Stimulated activated CD4-positive, alpha-beta T cell treated with anti-CD3 and anti-CD28 coated beads, Interleukin-4, amount 100 ng/mL, for 48 hours (primary cell): ENCODE results near the gene C16orf87.

Source experiments
- DNase-seq, 2 donors: peaks; one replicate each; pipeline ENCODE4 v3.0.0-alpha.2; 2020; ENCODE audit warnings: low read depth in 2 of 2

C16orf87 gene

GRCh38 chr16:46843898-46844642 is 13.1 kb upstream of the C16orf87 start:
- DNase-seq, result no peak

- DNase-seq, result no peak
These were observed 11.4 kb upstream of the C16orf87 start for GRCh38 chr16:46842192-46842895.

- DNase-seq, result no peak
These were observed 9.0 kb upstream of the C16orf87 start for GRCh38 chr16:46839986-46840443.

GRCh38 chr16:46836534-46837530 is 5.9 kb upstream of the C16orf87 start:
- no peak for DNase-seq

GRCh38 chr16:46833460-46833800 is 2.5 kb upstream of the C16orf87 start:
- no peak for DNase-seq

- no peak for DNase-seq
These were observed 1.9 kb upstream of the C16orf87 start for GRCh38 chr16:46832757-46833459.

- peak; percentile 19 to 22 for DNase-seq
These were observed 521 bp downstream of the C16orf87 start for GRCh38 chr16:46830417-46830901.

GRCh38 chr16:46828943-46829342 is 2.0 kb downstream of the C16orf87 start:
- DNase-seq, result no peak

GRCh38 chr16:46828292-46828691 is 2.7 kb downstream of the C16orf87 start:
- DNase-seq, result no peak

- no peak for DNase-seq
These were observed 4.3 kb downstream of the C16orf87 start for GRCh38 chr16:46826631-46827030.

- peak in 1 of 2 donors; percentile 26 for DNase-seq
These were observed 8.7 kb downstream of the C16orf87 start for GRCh38 chr16:46822270-46822669.

- DNase-seq, result no peak
These were observed 13.0 kb downstream of the C16orf87 start for GRCh38 chr16:46817961-46818360.

- no peak for DNase-seq
These were observed 16.2 kb downstream of the C16orf87 start for GRCh38 chr16:46814790-46815189.

- DNase-seq, result no peak
These were observed 17.4 kb downstream of the C16orf87 start for GRCh38 chr16:46813611-46814010.

GRCh38 chr16:46812781-46813540 is 18.0 kb downstream of the C16orf87 start:
- no peak for DNase-seq

GRCh38 chr16:46811682-46812081 is 19.3 kb downstream of the C16orf87 start:
- DNase-seq, result no peak

- DNase-seq, result no peak
These were observed 22.0 kb downstream of the C16orf87 start for GRCh38 chr16:46808997-46809396.

GRCh38 chr16:46807336-46807735 is 23.6 kb downstream of the C16orf87 start:
- DNase-seq, result no peak

GRCh38 chr16:46803373-46803772 is 27.6 kb downstream of the C16orf87 start:
- no peak for DNase-seq

- DNase-seq, result no peak
These were observed 29.4 kb downstream of the C16orf87 start for GRCh38 chr16:46801428-46802049.
